ENCODE measurements around the gene LCN6. TPM values are rescaled to one million over a fixed set of nuclear protein-coding genes. Genes with fewer than 3 reads are reported as not detected.

Gene LCN6
- total and polyA plus RNA-seq, 7 donors: 0.44 to 15.0 (median 10.7) TPM

GRCh38 chr9:136754626-136755301 is 6.4 kb upstream of the LCN6 start:
- no peak overlapping the region for H3K27ac ChIP-seq
- no peak for ATAC-seq

GRCh38 chr9:136754059-136754572 is 5.8 kb upstream of the LCN6 start:
- H3K36me3 ChIP-seq (ENCODE audit: insufficient read depth in 1 of 2, low read depth in 1 of 2): no peaks in the 10 kb centered on the region
- intact Hi-C loops (cut with DNase I): no loop called here
- no peak for TF ChIP-seq CTCF (IDR thresholded peaks at IDR 0.05)
- no peaks in the 10 kb centered on the region for H3K9me3 ChIP-seq
- H3K27ac ChIP-seq: no peak overlapping the region
- H3K4me3 ChIP-seq: no peak overlapping the region
- ATAC-seq (no peak), DNase-seq (no peak)
- peaks cover 11% of the 10 kb centered on the region for H3K4me1 ChIP-seq
- 72 to 82% (median 78%) methylated on average over 17 of the region's 17 CpGs for WGBS, 3 donors
- no peaks in the 10 kb centered on the region for H3K27me3 ChIP-seq (ENCODE audit: insufficient read depth in 3 of 3, low read length in 2 of 3)

More at GRCh38 chr9:136754626-136755301, 6.4 kb upstream of the LCN6 start:
- TF ChIP-seq CTCF (IDR thresholded peaks at IDR 0.05): no peak
- no peak for DNase-seq
- intact Hi-C loops (cut with DNase I): no loop called here
- no peaks in the 10 kb centered on the region for H3K9me3 ChIP-seq
- WGBS, 3 donors: 76 to 86% (median 82%) methylated on average over 21 to 24 of the region's 24 CpGs
- H3K4me1 ChIP-seq: peaks cover 11% of the 10 kb centered on the region
- no peaks in the 10 kb centered on the region for H3K36me3 ChIP-seq (ENCODE audit: insufficient read depth in 1 of 2, low read depth in 1 of 2)
- H3K4me3 ChIP-seq: no peak overlapping the region
- H3K27me3 ChIP-seq (ENCODE audit: insufficient read depth in 3 of 3, low read length in 2 of 3): no peaks in the 10 kb centered on the region

GRCh38 chr9:136753371-136754058 is 5.2 kb upstream of the LCN6 start:
- intact Hi-C loops (cut with DNase I): no loop called here
- Histone ChIP-seq H3K36me3 (ENCODE audit: insufficient read depth in 1 of 2, low read depth in 1 of 2) (no peaks in the 10 kb centered on the region), H3K4me3 (no peak overlapping the region), H3K4me1 (peaks cover 11% of the 10 kb centered on the region), H3K27me3 (ENCODE audit: insufficient read depth in 3 of 3, low read length in 2 of 3) (no peaks in the 10 kb centered on the region), H3K9me3 (no peaks in the 10 kb centered on the region), H3K27ac (no peak overlapping the region)
- DNase-seq (no peak), ATAC-seq (no peak)
- TF ChIP-seq CTCF (IDR thresholded peaks at IDR 0.05): no peak
- 82 to 83% (median 82%) methylated on average over 31 of the region's 31 CpGs for WGBS, 3 donors

- intact Hi-C loops (cut with DNase I): no loop called here
- H3K4me3 ChIP-seq: no peak overlapping the region
- ATAC-seq: no peak
- no peaks in the 10 kb centered on the region for H3K36me3 ChIP-seq (ENCODE audit: insufficient read depth in 1 of 2, low read depth in 1 of 2)
- no peak overlapping the region for H3K27ac ChIP-seq
- H3K27me3 ChIP-seq (ENCODE audit: insufficient read depth in 3 of 3, low read length in 2 of 3): no peaks in the 10 kb centered on the region
- no peaks in the 10 kb centered on the region for H3K4me1 ChIP-seq
- no peak for DNase-seq
- TF ChIP-seq CTCF (IDR thresholded peaks at IDR 0.05): no peak
- H3K9me3 ChIP-seq: no peaks in the 10 kb centered on the region
Measured at GRCh38 chr9:136751814-136752213, 3.5 kb upstream of the LCN6 start.

Measured in psoas muscle (tissue), 8 donors.